Activated CD4-positive, alpha-beta T cell treated with anti-CD3 and anti-CD28 coated beads for 36 hours (primary cell): Measurements from ENCODE around the gene KLF18. TPM values are rescaled to one million over a fixed set of nuclear protein-coding genes. Genes with fewer than 3 reads are reported as not detected.
A peak's percentile ranks its signal among the peaks of the same experiment; 100 is the strongest.

Experiments
- ATAC-seq: fragments of 200-7000 bp; cut with Tn5 transposase; one replicate; pipeline ENCODE4 v1.10.0; 2021; ENCODE audit warnings: mild to moderate bottlenecking, moderate library complexity
- CTCF ChIA-PET: fragments of 350-600 bp; sonication (Branson Sonifier 250); formaldehyde crosslinking; loops from one replicate; lab custom pipeline; 2021; ENCODE audit warnings: antibody characterized with exemption; lab: Charles Lee
- POLR2A ChIA-PET: fragments of 350-600 bp; sonication (Branson Sonifier 250); formaldehyde crosslinking; loops from one replicate; lab custom pipeline; 2021; ENCODE audit warnings: antibody characterized with exemption, inconsistent platforms; lab: Charles Lee
- DNase-seq: peaks from one replicate; pipeline ENCODE4 v3.0.0-alpha.2; 2020
- H3K27ac Mint-ChIP-seq: one replicate; pipeline ENCODE4 v1.8.0; 2021; ENCODE audit warnings: mixed read lengths
- H3K27me3 Mint-ChIP-seq: one replicate; pipeline ENCODE4 v1.8.0; 2021; ENCODE audit warnings: mixed read lengths
- H3K36me3 Mint-ChIP-seq: one replicate; pipeline ENCODE4 v1.8.0; 2021; ENCODE audit warnings: low read depth, mixed read lengths
- H3K4me1 Mint-ChIP-seq: one replicate; pipeline ENCODE4 v1.8.0; 2021; ENCODE audit warnings: mixed read lengths
- H3K4me3 Mint-ChIP-seq: one replicate; pipeline ENCODE4 v1.8.0; 2021; ENCODE audit warnings: mild to moderate bottlenecking, moderate library complexity, mixed read lengths
- H3K9me3 Mint-ChIP-seq: one replicate; pipeline ENCODE4 v1.8.0; 2021; ENCODE audit warnings: low read depth, mixed read lengths
- intact Hi-C, 2 experiments: fragments of 100-400 bp; cut with DNase I in 1 of 2; cut with micrococcal nuclease in 1 of 2; formaldehyde crosslinking; loops; one replicate each; pipeline versions ENCODE4 v1.14.2 to v1.15.1; 2022 to 2024; cut with DNase I, micrococcal nuclease
- total RNA-seq, 2 experiments: library from RNA; stranded (reverse); gene quantifications; one replicate each; pipeline ENCODE4 v1.2.3, GENCODE V29; 2021

Gene KLF18
- total RNA-seq, 2 experiments from 2014 or later, result not detected

- DNase-seq (no peak), ATAC-seq (no peak)
- H3K27ac Mint-ChIP-seq, result no peak overlapping the region
- intact Hi-C loops, result no loop called here
- no peaks in the 10 kb centered on the region for H3K36me3 Mint-ChIP-seq
- peaks cover 5% of the 10 kb centered on the region for H3K27me3 Mint-ChIP-seq
- no peak overlapping the region for H3K4me3 Mint-ChIP-seq
- H3K9me3 Mint-ChIP-seq, result peaks cover 3% of the 10 kb centered on the region
- H3K4me1 Mint-ChIP-seq, result no peaks in the 10 kb centered on the region
- CTCF ChIA-PET, result no interaction called here
- POLR2A ChIA-PET, result no interaction called here
Observed at GRCh38 chr1:44101328-44101727, 40.1 kb downstream of the KLF18 start.

- CTCF ChIA-PET, result interaction anchor here (0.6 to 0.7 kb wide), 2 partner anchors 129 to 1444 kb away, joined by 3 read pairs; no protein-coding TSS in a partner anchor
- POLR2A ChIA-PET, result no interaction called here
- no peak for ATAC-seq
Observed at GRCh38 chr1:44100183-44100868, 41.1 kb downstream of the KLF18 start.

GRCh38 chr1:44094047-44094446 lies 47.4 kb downstream of the KLF18 start:
- intact Hi-C loops, result loop anchor here in 1 of 2 experiments (10.0 kb wide), 1 partner anchor 221 kb away; no protein-coding TSS in a partner anchor
- DNase-seq (no peak), ATAC-seq (no peak)
- H3K4me3 Mint-ChIP-seq, result no peak overlapping the region
- no peaks in the 10 kb centered on the region for H3K36me3 Mint-ChIP-seq
- H3K27ac Mint-ChIP-seq, result no peak overlapping the region
- ChIA-PET CTCF (no interaction called here), POLR2A (no interaction called here)
- H3K9me3 Mint-ChIP-seq, result peaks cover 3% of the 10 kb centered on the region
- no peaks in the 10 kb centered on the region for H3K4me1 Mint-ChIP-seq
- H3K27me3 Mint-ChIP-seq, result peaks cover 9% of the 10 kb centered on the region

More at GRCh38 chr1:44100183-44100868, 41.1 kb downstream of the KLF18 start:
- H3K27ac Mint-ChIP-seq, result no peak overlapping the region
- H3K36me3 Mint-ChIP-seq, result no peaks in the 10 kb centered on the region
- no peak overlapping the region for H3K4me3 Mint-ChIP-seq
- H3K9me3 Mint-ChIP-seq, result peaks cover 3% of the 10 kb centered on the region
- intact Hi-C loops, result no loop called here
- DNase-seq, result no peak
- H3K4me1 Mint-ChIP-seq, result no peaks in the 10 kb centered on the region
- H3K27me3 Mint-ChIP-seq, result peaks cover 2% of the 10 kb centered on the region

GRCh38 chr1:44090429-44091252 lies 50.8 kb downstream of the KLF18 start:
- no peaks in the 10 kb centered on the region for H3K36me3 Mint-ChIP-seq
- H3K4me1 Mint-ChIP-seq, result no peaks in the 10 kb centered on the region
- H3K4me3 Mint-ChIP-seq, result no peak overlapping the region
- no peak overlapping the region for H3K27ac Mint-ChIP-seq
- ChIA-PET CTCF (no interaction called here), POLR2A (no interaction called here)
- H3K27me3 Mint-ChIP-seq, result peaks cover 25% of the 10 kb centered on the region
- intact Hi-C loops, result loop anchor here in 1 of 2 experiments (10.0 kb wide), 1 partner anchor 224 kb away; no protein-coding TSS in a partner anchor
- H3K9me3 Mint-ChIP-seq, result no peaks in the 10 kb centered on the region
- ATAC-seq (no peak), DNase-seq (no peak)

GRCh38 chr1:44089371-44090048 lies 51.9 kb downstream of the KLF18 start:
- no peak overlapping the region for H3K4me3 Mint-ChIP-seq
- intact Hi-C loops, result loop anchor here in 1 of 2 experiments (10.0 kb wide), 1 partner anchor 225 kb away; no protein-coding TSS in a partner anchor
- H3K9me3 Mint-ChIP-seq, result no peaks in the 10 kb centered on the region
- peak; percentile 19 for DNase-seq
- H3K4me1 Mint-ChIP-seq, result no peaks in the 10 kb centered on the region
- peaks cover 29% of the 10 kb centered on the region for H3K27me3 Mint-ChIP-seq
- ATAC-seq, result no peak
- CTCF ChIA-PET, result no interaction called here
- POLR2A ChIA-PET, result no interaction called here
- no peaks in the 10 kb centered on the region for H3K36me3 Mint-ChIP-seq
- H3K27ac Mint-ChIP-seq, result no peak overlapping the region

Other genes starting within 250 kb of the KLF18 start
- under 1 TPM; 0.26 to 0.48 TPM for gene ARTN, start 207.8 kb downstream of the KLF18 start, total RNA-seq
- 10 to 100 TPM; 10.7 to 12.5 TPM for gene IPO13, start 194.7 kb downstream of the KLF18 start, total RNA-seq
- 10 to 100 TPM; 25.2 to 30.5 TPM for gene DPH2, start 171.6 kb downstream of the KLF18 start, total RNA-seq
- 10 to 100 TPM; 39.4 to 75.6 TPM for gene ATP6V0B, start 166.7 kb downstream of the KLF18 start, total RNA-seq
- 10 to 100 TPM; 27.9 to 35.3 TPM for gene B4GALT2, start 162.4 kb downstream of the KLF18 start, total RNA-seq
- gene CCDC24, start 150.0 kb downstream of the KLF18 start, total RNA-seq, result 1 to 10 TPM; 1.2 to 2.0 TPM
- 10 to 100 TPM; 12.5 to 13.4 TPM for gene SLC6A9, start 110.2 kb downstream of the KLF18 start, total RNA-seq
- gene KLF17, start 22.8 kb downstream of the KLF18 start, total RNA-seq, result not detected
- gene DMAP1, start 71.8 kb upstream of the KLF18 start, total RNA-seq, result 10 to 100 TPM; 30.2 to 34.8 TPM
- gene ERI3, start 213.6 kb upstream of the KLF18 start, total RNA-seq, result 10 to 100 TPM; 36.7 to 41.3 TPM